Measurements from ENCODE around the gene BCL7B. TPM values are rescaled to one million over a fixed set of nuclear protein-coding genes. Genes with fewer than 3 reads are reported as not detected.

The BCL7B gene
- total and polyA plus RNA-seq, 10 of the 15 experiments (the other 5 are each of a cell fraction or from before 2014, with no cell fraction given): 10.9 to 61.8 (median 50.2) TPM

GRCh38 chr7:73557108-73557396, 438 bp downstream of the BCL7B start (continued):
- TF ChIP-seq SIN3A (IDR thresholded peaks at IDR 0.05; ENCODE audit: low read depth, low read length) (no peak), SKIL (IDR thresholded peaks at IDR 0.05; ENCODE audit: low read depth, poor library complexity, severe bottlenecking) (no peak), ATF2 (IDR thresholded peaks at IDR 0.05; ENCODE audit: low read length) (no peak), ZBED1 (IDR thresholded peaks at IDR 0.05; ENCODE audit: borderline replicate concordance) (no peak), GATAD2B (conservative IDR thresholded peaks at IDR 0.05; ENCODE audit: low read depth) (peak; percentile 43; the same call in 1 of the 2 replicates), EZH2 (IDR thresholded peaks at IDR 0.05; ENCODE audit: borderline replicate concordance, control insufficient read depth, low read depth, low read length) (no peak), ZNF217 (IDR thresholded peaks at IDR 0.05) (no peak), BCLAF1 (IDR thresholded peaks at IDR 0.05) (no peak), IKZF1 (conservative IDR thresholded peaks at IDR 0.05) (no peak), REST (IDR thresholded peaks at IDR 0.05; ENCODE audit: low read depth, low read length) (no peak), MTA3 (IDR thresholded peaks at IDR 0.05; ENCODE audit: borderline replicate concordance, low read length) (no peak), KAT2A (conservative IDR thresholded peaks at IDR 0.05; ENCODE audit: control insufficient read depth, low read depth, low read length) (no peak), E2F8 (IDR thresholded peaks at IDR 0.05; ENCODE audit: low read depth, partially characterized antibody) (no peak), RFX5 (IDR thresholded peaks at IDR 0.05; ENCODE audit: low read depth, low read length) (no peak), BMI1 (IDR thresholded peaks at IDR 0.05; ENCODE audit: borderline replicate concordance) (no peak), CHD4 (IDR thresholded peaks at IDR 0.05) (no peak), MEF2B (IDR thresholded peaks at IDR 0.05; ENCODE audit: partially characterized antibody, poor library complexity, severe bottlenecking) (no peak)
